HG03575 (cell line): Measurements from ENCODE around the gene MAGI1.

Source experiments
- ATAC-seq: cut with Tn5 transposase; IDR thresholded peaks from one replicate; pipeline ENCODE4 v1.9.1; 2021; ENCODE audit not compliant: unreplicated experiment, insufficient number of reproducible peaks, low FRiP score; ENCODE audit errors: extremely low read depth

MAGI1 gene

GRCh38 chr3:65492249-65492648 is 546.5 kb downstream of the MAGI1 start:
- ATAC-seq, result no peak

- no peak for ATAC-seq
These were observed 548.6 kb downstream of the MAGI1 start for GRCh38 chr3:65490114-65490513.

GRCh38 chr3:65489253-65489652 is 549.5 kb downstream of the MAGI1 start:
- no peak for ATAC-seq

GRCh38 chr3:65485826-65486469 is 552.8 kb downstream of the MAGI1 start:
- no peak for ATAC-seq

GRCh38 chr3:65484964-65485363 is 553.8 kb downstream of the MAGI1 start:
- no peak for ATAC-seq

- ATAC-seq, result no peak
These were observed 555.2 kb downstream of the MAGI1 start for GRCh38 chr3:65483480-65483879.

GRCh38 chr3:65483011-65483410 is 555.7 kb downstream of the MAGI1 start:
- no peak for ATAC-seq

- ATAC-seq, result no peak
These were observed 557.6 kb downstream of the MAGI1 start for GRCh38 chr3:65481085-65481484.

GRCh38 chr3:65479990-65480389 is 558.7 kb downstream of the MAGI1 start:
- ATAC-seq, result no peak

GRCh38 chr3:65478551-65479500 is 559.9 kb downstream of the MAGI1 start:
- no peak for ATAC-seq

- ATAC-seq, result no peak
These were observed 565.0 kb downstream of the MAGI1 start for GRCh38 chr3:65473736-65474135.

- ATAC-seq, result no peak
These were observed 566.2 kb downstream of the MAGI1 start for GRCh38 chr3:65472501-65472900.

GRCh38 chr3:65466300-65466988 is 572.3 kb downstream of the MAGI1 start:
- ATAC-seq, result no peak

GRCh38 chr3:65449841-65450428 is 588.8 kb downstream of the MAGI1 start:
- ATAC-seq, result no peak

GRCh38 chr3:65448120-65448519 is 590.6 kb downstream of the MAGI1 start:
- ATAC-seq, result no peak

GRCh38 chr3:65445573-65446169 is 593.0 kb downstream of the MAGI1 start:
- no peak for ATAC-seq

- ATAC-seq, result no peak
These were observed 594.3 kb downstream of the MAGI1 start for GRCh38 chr3:65444447-65444815.

GRCh38 chr3:65443739-65444446 is 594.8 kb downstream of the MAGI1 start:
- no peak for ATAC-seq
